HS-5 (cell line): Measurements from ENCODE around the gene EIF1AD.

ENCODE experiments used
- DNase-seq: peaks from one replicate; pipeline ENCODE4 v3.0.0-alpha.2; 2012; ENCODE audit warnings: low read depth

EIF1AD gene

DNA sequence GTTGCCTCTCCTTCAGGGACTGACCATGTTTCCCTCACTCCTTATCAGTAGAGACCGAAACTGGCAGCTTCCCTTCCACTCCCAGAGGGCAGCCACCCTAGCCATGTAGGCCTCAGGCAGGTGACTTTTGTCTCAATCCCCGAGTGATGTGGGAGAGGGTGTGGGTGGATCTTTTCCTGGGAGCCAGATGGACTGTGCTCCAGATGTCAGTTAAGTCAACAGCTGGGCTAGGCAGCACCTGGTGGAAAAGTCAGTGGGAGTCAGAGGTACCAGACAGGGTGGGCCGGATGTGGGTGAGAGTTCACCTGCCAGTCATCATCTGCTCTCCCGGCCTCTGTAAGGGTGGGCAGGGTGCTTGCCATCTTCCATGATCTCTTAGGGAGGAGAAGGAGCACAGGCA is 2.2 kb upstream of the EIF1AD start:
- DNase-seq = no peak

DNA sequence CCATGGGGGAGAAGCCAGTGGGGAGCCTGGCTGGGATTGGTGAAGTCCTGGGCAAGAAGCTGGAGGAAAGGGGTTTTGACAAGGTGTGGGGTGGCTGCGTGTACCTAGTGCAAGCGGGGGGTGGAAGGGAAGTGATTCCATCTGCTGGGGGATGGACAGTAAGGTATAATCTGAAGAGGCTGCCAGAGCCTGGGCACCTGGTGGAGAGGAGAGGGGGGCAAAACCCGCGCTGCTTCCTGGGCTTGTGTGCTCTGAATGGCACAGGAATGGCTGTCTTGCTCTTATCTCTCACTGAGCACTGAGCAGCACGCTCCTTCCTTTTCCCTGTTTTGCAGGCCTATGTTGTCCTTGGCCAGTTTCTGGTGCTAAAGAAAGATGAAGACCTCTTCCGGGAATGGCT is 1.3 kb upstream of the EIF1AD start:
- no peak for DNase-seq

DNA sequence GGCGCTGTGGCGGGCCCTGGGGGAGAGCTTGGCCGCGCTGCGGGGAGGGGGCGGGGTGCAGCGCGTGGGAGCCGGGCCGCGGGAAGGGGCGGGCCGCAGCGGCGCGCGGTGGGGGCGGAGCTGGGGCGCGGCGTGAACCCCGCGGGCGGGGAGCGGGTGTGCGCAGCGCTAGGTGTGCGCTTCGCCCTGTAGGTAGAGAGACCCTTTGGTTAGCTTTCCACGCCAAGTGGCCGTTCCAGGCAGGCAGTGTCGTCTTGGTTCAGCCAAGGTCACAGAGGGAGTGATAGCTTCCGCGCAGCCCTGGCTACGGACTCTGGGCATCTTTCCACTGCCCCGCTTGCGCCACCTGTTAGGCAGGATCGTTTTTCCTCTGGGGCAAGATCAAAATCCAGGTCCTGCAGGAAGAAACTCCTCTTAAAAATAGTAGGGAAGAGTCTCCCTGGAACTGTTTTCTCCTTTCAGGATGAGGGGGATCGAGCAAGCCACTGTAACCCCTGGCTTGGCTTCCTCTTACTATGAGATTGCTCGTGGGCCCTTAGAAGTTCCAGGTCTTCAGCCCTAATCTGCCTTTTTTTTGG is 780 bp upstream of the EIF1AD start:
- DNase-seq = peak; percentile 20

DNA sequence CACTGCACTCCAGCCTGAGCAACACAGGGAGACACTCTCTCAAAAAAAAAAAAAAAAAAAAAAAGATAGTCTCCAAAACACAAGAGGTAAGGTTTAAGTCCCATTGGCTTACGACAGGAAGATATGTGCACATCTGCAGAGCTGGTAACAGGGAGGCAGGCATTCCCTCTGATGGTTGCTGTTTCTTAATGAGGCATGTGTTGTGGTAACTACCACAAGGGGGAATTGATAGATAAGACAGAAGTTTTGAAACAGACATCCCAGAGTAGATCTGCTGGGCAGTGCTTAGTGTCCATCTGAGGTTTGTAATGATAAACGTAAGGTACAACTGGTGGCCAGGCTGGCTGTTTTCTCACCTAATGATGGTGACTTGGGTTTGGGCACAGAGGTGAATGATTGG is 4.7 kb downstream of the EIF1AD start:
- DNase-seq = no peak

DNA sequence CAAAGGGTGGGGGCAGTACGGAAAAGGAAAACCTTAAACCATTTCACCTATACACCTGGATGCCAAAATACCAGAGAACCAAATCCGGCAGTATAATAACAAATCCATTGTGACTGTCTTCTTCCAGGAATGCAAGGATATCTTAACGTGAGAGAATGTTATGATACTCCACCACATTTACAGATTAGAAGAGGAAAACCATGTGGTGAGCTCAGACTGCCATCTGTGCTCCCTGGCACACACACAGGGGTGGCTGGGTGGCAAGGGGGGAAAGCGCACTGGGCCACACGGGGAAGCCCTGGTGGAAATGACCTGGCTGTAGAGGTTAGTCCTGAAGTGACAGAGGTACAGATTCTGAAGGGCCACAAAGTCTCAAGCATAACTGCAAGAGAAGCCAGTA is 9.9 kb downstream of the EIF1AD start:
- no peak for DNase-seq

DNA sequence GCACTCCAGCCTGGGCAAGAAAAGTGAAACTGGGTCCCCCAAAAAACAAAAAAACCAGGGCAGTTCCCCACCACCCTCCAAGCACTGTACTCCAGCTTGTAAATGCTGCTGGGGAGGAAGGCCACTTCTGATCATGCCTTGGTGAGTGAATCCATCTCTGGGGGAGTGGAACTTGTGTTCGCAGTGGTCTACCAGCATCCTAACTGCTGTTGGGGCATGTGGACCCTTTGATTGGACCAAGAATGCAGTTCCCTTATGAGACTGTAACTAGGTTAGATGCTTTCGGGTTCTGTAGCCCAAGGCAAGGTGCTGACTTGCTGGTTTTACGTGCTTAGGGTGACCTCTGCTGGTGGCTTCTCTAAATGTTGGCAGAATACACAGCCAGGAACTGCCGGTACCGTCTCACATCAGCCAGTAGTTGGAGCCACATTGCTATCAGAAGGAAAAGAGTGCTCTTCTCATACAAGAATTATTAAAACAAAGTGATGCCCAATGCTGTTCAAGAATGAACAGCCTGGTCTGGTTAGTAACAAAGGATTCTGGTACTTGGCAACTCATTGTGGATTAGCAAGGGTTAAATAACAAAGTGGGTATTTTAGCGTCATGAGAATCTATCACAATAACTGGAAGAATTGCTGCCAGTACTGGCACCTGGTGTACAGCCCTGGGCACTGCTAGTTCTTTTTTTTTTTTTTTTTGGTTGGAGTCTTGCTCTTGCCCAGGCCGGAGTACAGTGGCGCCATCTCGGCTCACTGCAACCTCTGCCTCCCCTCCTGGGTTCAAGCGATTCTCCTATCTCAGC is 13.0 kb downstream of the EIF1AD start:
- DNase-seq = peak; percentile 94

DNA sequence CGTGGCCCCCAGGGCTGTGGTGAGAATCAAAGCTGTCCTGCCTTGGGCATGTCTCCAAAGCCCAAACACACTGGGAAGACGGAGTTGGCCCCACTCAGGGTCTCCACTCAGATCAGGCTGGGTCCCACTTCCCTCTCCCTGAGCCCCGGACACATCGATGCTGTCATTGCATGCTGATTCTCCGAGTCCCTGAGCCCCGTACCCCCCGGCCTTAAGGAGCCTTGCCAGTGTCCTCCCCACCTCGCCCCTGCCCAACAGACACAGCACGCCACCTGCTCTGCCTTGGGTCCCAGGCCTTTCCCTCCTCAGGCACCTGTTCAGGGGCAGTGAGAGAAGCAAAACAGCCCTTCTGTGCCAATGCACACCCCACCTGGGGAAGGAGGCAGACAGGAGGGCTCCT is 14.6 kb downstream of the EIF1AD start:
- no peak for DNase-seq

DNA sequence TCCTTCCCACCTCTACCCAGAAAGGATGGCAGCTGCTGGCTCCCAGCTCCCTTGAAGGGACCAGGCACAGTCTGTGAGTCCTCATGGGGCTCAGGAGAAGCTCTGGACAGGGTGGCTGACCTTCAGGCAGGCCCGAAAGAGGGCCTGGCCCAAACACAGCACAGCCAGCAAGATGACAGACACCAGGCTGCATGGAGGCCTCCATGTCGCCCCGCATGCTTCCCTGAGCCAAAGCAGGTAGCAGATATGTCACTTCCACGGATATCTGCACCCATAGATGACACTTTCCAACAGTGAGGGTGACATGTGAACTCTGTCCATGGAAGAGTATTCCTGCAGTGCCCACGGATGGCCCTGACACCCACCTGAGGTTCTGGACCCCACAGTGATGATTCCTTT is 18.4 kb downstream of the EIF1AD start:
- no peak for DNase-seq

DNA sequence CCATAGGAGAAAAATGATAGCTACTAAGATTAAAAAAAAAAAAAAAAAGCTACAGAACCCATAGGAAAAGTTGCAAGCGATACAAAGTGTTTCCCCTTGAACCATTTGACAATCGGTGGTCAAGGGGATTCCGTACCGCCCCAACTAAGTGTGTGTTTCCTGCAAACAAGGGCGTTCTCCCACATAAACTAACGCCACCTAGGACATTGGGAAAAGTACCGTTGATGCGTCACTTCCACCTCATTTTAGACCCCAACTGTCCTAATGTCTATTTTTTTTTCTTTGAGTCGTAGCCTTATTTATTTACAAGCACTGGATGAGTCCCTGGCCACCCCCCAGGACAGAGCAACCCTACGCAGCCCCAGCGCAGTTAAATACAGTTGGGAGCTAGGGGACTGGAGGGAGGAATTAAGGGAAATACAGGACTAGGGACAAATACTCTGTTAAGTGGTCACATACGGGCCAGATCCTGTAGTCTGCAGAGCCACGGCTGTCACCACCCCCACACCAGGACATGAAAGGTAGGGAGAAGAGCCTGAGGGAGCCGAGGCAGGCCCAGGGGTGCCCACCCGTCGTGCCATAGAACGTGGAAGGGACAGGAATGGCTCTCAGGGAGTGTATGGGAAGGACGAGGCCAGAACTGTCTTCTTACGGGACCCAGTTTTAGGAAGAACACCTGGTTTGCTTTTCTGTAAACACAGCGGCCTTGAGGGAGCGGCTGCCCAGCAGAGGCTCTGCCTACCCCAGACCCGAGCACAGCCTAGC is 19.0 kb downstream of the EIF1AD start:
- no peak for DNase-seq

DNA sequence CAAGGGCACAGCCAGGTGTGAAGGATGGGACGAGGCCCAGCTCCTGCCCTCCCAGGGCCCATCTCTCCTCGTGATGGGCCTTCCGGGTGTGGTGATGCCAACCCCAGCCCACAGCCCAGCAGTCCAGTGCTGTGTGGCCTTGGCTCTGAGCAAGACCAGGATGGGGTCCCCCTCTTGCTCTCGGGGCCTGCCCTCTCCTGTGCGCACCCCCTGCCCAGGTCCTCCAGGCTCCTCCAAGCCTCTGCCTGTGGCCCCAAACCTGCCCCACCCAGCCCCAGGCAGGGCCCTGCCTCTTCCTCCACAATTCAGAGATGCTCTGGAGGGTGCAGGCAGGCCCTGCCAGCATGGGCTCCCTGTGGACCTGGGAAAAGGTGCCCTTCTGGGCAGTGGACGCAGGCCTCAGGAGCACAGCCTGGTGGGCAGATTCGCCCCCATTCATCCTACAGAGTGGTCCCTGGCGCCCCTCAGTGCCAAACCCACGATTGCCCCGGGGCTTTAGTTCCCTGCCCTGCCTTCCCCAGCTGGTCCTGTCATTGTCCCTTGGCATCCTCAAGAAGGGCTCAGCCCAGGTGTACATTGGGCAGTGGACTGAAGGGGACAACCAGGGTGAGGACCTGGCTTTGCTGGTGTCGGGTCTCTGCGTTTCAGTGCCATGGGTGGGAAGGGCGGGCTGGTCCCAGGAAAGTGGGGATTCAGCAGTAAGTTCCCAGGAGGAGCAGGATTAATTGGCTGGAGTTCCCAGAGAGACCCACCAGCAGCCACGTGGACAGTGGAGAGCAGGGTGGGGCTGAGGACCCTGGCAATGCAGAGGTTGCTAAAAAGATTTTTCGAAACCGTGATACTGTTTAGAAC is 19.8 kb downstream of the EIF1AD start:
- DNase-seq = no peak

DNA sequence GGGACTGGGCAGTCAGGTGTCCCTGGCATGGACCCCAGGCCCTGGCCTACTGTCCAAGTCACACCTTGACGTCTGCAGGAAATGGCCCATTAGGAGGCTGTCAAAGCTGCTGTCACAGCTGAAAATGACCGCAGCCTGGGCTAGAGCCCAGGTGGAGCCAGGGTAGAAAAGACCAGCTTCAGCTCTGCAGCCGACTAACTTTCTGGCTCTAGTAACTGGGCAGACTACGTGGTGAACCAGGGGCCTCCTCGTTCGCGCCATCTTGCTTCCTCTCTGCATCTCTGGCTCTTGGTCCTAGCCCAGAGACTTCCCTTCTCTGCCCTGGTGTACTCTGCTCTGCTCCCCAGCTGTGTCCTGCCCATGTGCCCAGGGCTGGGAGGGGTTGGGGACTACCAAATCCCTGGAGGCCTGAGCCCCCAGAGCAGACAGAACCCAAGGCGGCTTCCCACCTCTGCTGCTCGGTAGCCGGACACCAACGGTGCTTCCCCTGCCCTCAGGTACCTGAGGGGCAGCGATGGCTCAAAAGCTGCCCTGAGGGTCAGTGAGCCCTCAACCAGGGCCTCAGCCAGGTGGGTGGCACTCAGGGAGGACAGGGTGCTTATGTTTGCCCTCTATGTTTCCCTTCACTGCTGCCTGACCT is 20.7 kb downstream of the EIF1AD start:
- no peak for DNase-seq

DNA sequence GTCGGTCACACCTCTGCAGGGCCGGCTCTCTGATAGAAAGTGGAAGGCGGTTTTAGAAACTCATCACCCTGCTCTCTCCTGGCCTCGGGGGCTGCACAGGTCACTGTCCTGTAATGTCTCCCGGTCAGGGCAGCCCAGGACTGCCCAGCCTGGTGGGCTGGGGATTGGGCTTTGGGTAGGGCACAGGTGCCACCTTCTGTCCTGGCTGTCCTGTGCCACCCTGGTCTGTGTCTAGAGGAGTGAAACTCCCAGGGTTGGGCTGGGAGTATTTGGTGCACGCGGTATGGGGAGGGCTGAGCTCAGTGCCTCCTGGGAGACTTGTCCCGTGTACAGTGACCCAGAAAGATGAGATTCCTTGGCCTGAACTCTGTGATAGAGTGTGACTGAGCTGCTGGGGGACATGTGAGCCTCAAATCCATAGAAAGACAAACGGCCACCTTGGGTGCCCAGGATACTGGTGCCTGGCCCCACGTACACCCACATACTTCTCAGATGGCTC is 22.6 kb downstream of the EIF1AD start:
- DNase-seq = no peak

DNA sequence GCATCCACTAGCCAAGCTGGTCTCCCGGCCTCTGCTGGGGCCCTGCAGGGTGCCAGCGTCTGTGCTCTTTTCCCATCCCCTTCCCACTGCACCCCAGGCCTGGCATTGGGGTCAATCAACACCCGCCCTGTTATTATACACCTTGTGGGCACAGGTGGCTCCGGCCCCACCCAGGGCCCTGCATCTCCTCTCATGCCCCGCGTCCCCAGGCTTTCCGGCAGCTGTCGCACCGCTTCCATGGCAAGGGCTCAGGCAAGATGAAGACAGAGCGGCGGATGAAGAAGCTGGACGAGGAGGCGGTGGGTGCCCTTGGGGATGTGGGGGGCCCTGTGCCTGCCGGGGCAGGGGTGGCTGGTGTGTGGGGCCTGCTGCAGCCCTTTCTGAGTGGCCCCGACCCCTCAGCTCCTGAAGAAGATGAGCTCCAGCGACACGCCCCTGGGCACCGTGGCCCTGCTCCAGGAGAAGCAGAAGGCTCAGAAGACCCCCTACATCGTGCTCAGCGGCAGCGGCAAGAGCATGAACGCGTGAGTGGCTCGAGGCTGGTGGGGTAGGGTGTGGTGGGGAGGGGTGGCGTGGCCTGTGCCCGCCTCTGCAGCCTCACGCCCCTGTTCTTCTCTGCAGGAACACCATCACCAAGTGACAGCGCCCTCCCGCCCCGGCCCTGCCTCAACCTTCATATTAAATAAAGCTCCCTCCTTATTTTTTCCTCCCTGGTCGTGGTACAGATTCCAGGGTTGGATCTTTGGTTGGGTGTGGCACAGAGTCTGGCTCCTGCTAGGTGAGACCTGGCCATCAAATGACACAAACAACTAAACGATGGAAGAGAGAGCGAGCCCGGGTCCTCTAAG is 23.3 kb downstream of the EIF1AD start:
- no peak for DNase-seq

DNA sequence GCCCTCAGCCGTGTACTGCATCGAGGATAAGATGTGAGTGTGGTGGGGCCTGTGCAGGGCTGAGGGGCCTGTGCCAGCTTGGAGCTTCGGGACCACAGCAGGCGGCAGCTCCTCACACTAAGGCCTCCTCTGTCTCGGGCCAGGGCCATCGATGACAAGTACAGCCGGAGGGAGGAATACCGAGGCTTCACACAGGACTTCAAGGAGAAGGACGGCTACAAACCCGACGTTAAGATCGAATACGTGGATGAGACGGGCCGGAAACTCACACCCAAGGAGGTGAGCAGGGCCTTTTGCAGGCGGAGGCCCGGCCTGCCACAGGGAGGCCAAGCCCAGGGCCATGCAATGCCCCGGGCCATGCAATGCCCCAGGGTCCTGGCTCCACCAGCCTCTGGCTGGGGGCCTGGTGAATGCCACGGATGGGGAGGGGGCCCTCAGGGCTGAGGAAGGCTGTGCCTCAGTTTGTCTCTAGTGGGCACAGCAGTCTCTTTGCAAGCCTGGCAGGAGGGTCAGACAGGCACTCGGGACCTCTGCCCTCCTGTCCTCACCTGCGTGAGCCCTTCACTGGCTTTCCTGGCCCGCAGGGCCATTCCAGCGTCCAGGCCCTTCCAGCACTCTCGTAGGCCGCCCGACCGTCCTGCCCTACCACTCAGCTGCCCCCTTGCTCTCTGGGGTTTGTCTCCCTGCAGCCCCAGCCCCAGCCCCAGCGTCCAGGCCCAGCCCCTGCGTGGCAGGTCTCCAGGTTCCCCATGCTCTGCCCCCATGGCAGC is 24.2 kb downstream of the EIF1AD start:
- no peak for DNase-seq

DNA sequence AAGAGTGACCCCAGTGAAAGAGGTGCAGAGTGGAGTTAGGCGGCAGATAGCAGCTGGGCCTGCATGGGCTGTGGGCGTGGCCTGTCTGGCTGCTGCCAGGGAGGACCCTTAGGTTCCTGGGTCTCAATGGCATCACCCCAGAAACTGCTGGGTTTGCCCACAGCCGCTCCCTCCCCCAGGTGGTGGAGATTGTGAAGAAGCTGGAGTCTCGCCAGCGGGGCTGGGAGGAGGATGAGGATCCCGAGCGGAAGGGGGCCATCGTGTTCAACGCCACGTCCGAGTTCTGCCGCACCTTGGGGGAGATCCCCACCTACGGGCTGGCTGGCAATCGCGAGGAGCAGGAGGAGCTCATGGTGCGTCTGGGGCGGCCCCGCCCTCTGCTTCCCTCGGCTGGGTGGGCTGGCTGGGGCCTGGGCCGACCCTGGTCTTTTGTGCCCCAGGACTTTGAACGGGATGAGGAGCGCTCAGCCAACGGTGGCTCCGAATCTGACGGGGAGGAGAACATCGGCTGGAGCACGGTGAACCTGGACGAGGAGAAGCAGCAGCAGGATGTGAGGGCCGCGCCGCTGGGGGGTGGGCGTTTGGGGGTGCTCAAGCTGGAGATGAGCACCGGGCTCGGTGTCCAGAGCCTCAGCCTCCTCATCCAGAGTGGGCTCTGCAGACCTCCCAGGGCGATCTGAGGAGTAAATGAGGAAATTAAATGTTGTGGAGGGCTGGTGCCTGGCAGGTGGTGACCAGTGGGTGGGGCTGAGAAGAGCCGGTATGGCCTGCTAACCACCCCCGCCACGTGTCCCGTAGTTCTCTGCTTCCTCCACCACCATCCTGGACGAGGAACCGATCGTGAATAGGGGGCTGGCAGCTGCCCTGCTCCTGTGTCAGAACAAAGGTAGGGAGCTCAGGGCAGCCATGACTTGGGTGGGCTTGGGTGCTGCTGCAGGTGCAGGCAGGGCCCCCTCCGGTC is 25.5 kb downstream of the EIF1AD start:
- DNase-seq = no peak

DNA sequence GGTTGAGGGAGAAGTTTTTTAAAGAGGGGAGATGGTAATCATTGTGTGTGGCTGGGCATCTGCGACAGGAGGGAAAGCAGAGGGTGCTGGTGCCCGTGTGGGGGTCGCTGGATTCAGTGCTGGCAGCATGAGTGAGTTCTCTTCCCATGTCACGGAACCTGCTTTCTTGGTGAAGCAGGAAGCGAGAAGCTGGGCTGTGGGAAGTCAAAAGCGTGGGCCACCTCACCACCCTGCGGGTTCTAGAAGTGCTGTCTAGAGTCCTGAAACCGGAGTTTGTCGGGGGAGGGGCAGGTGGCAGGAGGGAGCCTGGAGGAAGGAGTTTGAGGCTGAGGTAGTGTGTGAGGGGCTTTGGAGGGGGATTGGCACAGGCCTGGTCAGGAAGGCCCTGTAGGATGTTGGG is 26.2 kb downstream of the EIF1AD start:
- DNase-seq = no peak

DNA sequence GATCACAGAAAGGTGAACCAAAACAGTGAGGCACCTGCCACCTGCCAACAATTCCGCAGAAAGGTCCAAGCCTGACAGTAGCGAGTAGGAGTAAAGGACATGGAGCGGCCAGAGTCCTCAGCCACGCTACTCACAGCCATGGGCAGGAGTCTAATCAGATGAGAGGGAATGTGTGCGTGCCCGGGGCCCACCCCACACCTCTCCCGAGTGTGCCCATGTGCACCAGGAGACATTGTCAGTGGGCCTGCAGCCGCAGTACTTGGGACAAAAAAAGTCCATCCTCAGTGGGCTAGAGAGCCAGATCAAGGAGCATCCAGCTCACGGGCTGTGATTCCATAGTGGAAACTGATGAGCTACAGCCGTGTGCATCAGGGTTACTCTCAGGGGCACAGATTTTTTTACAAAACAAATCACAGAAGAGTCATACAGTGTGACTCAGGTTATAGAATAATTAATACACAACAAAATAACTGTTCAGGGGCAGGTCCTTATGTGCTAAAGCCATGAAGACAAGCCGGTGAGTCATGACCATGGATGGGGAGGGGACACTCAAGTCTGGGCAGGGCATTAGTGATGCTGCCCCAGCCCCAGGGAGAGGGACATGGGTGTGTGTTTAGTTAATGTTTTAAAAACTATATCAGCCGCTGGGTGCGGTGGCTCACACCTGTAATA is 28.4 kb downstream of the EIF1AD start:
- DNase-seq = peak; percentile 30

DNA sequence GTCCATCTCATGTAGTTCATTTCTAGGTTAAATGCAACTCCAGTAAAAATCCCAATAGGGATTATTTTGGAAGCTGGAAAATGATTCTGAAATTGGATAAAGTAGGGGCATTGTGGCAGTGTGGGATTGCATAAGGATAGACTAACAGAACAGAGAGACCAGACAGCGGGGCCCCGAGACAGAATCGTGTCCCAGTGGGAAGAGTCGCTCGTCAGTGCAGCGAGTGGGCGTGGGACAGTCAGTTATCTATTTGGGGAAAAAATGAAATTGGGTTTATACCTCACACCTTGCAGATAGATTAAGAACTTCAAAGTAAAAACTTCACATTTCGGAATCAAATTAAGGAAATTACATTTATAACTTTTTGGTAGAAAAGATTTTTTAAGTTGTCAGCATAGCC is 29.8 kb downstream of the EIF1AD start:
- no peak for DNase-seq
